GM12891 (cell line): Measurements from ENCODE around the gene ZSWIM6.

Experiments used
- DNase-seq: peaks from one replicate; pipeline ENCODE4 v3.0.0; 2011; ENCODE audit warnings: low spot score; ENCODE audit not compliant: insufficient read length
- FAIRE-seq: peaks from 2 replicates; lab custom pipeline; 2011; peaks lifted over from hg19 to GRCh38; lab: Jason Lieb, UNC
- PAX5 ChIP-seq: IDR thresholded peaks from 2 replicates; pipeline ENCODE4 v1.6.1; 2011; ENCODE audit warnings: low read length, moderate library complexity, mild to moderate bottlenecking; ENCODE audit not compliant: insufficient read depth, severe bottlenecking
- POLR2A ChIP-seq: IDR thresholded peaks from 2 replicates; pipeline ENCODE4 v1.6.1; 2011; ENCODE audit warnings: low read depth, low read length, control low read depth
- POLR2AphosphoS5 ChIP-seq: IDR thresholded peaks from 2 replicates; pipeline ENCODE4 v1.6.1; 2011; ENCODE audit warnings: low read depth, low read length, control low read depth
- POU2F2 ChIP-seq: IDR thresholded peaks from 2 replicates; pipeline ENCODE4 v1.6.1; 2011; ENCODE audit warnings: low read depth, mild to moderate bottlenecking, control low read depth, low read length, moderate library complexity
- SPI1 ChIP-seq: IDR thresholded peaks from 2 replicates; pipeline ENCODE4 v1.6.1; 2011; ENCODE audit warnings: low read depth, low read length, control low read depth
- TAF1 ChIP-seq: IDR thresholded peaks from 2 replicates; pipeline ENCODE4 v1.6.1; 2011; ENCODE audit warnings: low read depth, low read length, control low read depth

The ZSWIM6 gene

GRCh38 chr5:61455179-61456006, 123.3 kb downstream of the ZSWIM6 start:
- no peak for DNase-seq
- no peak for TF ChIP-seq POLR2AphosphoS5
- no peak for TF ChIP-seq POLR2A
- no peak for TF ChIP-seq PAX5
- no peak for TF ChIP-seq POU2F2
- TF ChIP-seq TAF1, result no peak
- TF ChIP-seq SPI1, result no peak
- no peak for FAIRE-seq

GRCh38 chr5:61460471-61460870, 128.4 kb downstream of the ZSWIM6 start:
- TF ChIP-seq PAX5, result no peak
- no peak for TF ChIP-seq POLR2A
- DNase-seq (no peak), FAIRE-seq (no peak)

- FAIRE-seq, result no peak
- TF ChIP-seq POLR2A (no peak), SPI1 (no peak), TAF1 (no peak), PAX5 (no peak), POLR2AphosphoS5 (no peak), POU2F2 (no peak)
Measured at GRCh38 chr5:61461417-61461816, 129.4 kb downstream of the ZSWIM6 start.

DNA sequence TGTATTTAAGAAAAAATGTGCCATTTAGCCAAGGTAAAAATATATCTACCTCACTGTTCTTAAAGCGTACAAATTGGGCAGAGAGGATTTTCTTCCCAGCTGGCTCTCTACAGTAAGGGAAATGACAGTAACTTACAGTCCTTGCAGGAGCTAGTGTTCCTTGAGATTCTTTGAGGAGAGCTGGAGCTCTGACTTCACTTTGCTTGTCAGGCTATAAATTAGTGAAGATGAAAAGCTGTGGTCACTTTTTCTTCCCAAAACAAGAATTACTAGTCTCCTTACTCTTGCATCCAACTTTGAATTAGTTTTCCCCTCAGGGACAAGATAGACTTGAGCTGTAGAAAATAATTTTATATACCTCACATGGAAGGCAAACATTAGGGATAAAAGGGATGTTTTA, 129.9 kb downstream of the ZSWIM6 start:
- no peak for TF ChIP-seq POLR2AphosphoS5
- TF ChIP-seq POU2F2, result no peak
- TF ChIP-seq PAX5, result no peak
- TF ChIP-seq POLR2A, result no peak
- TF ChIP-seq SPI1, result no peak
- no peak for TF ChIP-seq TAF1
- FAIRE-seq (no peak), DNase-seq (no peak)

More at GRCh38 chr5:61461417-61461816, 129.4 kb downstream of the ZSWIM6 start:
- no peak for DNase-seq

GRCh38 chr5:61463596-61463995, 131.5 kb downstream of the ZSWIM6 start:
- FAIRE-seq (no peak), DNase-seq (no peak)
- no peak for TF ChIP-seq POLR2AphosphoS5

GRCh38 chr5:61464512-61464911, 132.5 kb downstream of the ZSWIM6 start:
- FAIRE-seq, result no peak
- DNase-seq, result no peak
- TF ChIP-seq POLR2AphosphoS5, result no peak
- TF ChIP-seq PAX5, result no peak
- TF ChIP-seq TAF1, result no peak
- no peak for TF ChIP-seq POU2F2
- TF ChIP-seq POLR2A, result no peak
- TF ChIP-seq SPI1, result no peak

- FAIRE-seq, result no peak
- DNase-seq, result no peak
- no peak for TF ChIP-seq SPI1
- TF ChIP-seq POU2F2, result no peak
- TF ChIP-seq POLR2AphosphoS5, result no peak
- TF ChIP-seq POLR2A, result no peak
- no peak for TF ChIP-seq TAF1
- no peak for TF ChIP-seq PAX5
Measured at GRCh38 chr5:61465066-61465465, 133.0 kb downstream of the ZSWIM6 start.

- no peak for TF ChIP-seq POLR2AphosphoS5
- TF ChIP-seq POLR2A, result no peak
- no peak for TF ChIP-seq PAX5
- TF ChIP-seq SPI1, result no peak
- no peak for TF ChIP-seq POU2F2
- no peak for TF ChIP-seq TAF1
- no peak for DNase-seq
- no peak for FAIRE-seq
Measured at GRCh38 chr5:61465496-61465895, 133.4 kb downstream of the ZSWIM6 start.

DNA sequence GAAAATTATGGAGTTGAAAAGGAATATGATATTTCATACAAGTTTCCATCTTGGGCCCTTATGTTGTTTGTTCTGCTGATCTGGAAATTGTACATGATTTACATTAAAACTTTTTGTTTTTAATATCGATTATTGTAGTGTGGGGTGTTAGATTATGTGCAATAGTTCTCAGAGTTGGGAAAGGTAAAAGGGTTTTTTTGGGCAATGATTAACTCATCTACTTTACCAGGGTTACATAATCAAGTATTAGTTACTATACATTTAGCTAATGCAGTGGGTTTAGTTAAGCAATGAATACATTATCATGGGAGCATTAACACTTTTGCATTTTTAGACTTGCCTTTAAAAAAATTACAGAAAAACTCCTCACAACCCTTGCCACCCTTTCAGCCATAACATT, 134.0 kb downstream of the ZSWIM6 start:
- FAIRE-seq, result no peak
- TF ChIP-seq POLR2A (no peak), TAF1 (no peak), PAX5 (no peak), POU2F2 (no peak)

GRCh38 chr5:61467766-61468482, 135.9 kb downstream of the ZSWIM6 start:
- no peak for FAIRE-seq
- TF ChIP-seq SPI1 (no peak), POLR2A (no peak), POLR2AphosphoS5 (no peak), TAF1 (no peak), POU2F2 (no peak), PAX5 (no peak)
- no peak for DNase-seq

More for the DNA sequence above, 134.0 kb downstream of the ZSWIM6 start:
- DNase-seq, result no peak
